Hepatocyte (in vitro differentiated cells): ENCODE data around the gene THSD4.

Experiments used
- CTCF ChIP-seq: fragments of 200-600 bp; sonication (generic); IDR thresholded peaks from 2 replicates; pipeline ENCODE4 v1.5.1; 2016; ENCODE audit warnings: antibody characterized with exemption, mild to moderate bottlenecking; ENCODE audit not compliant: poor library complexity
- EZH2 ChIP-seq: fragments of 200-600 bp; sonication (generic); IDR thresholded peaks from 2 replicates; pipeline ENCODE4 v1.6.1; 2016; ENCODE audit warnings: antibody characterized with exemption, mild to moderate bottlenecking, borderline replicate concordance
- EZH2phosphoT487 ChIP-seq: fragments of 200-600 bp; sonication (generic); IDR thresholded peaks from one replicate; pipeline ENCODE4 v1.6.1; 2018; ENCODE audit warnings: antibody characterized with exemption, mild to moderate bottlenecking, low read depth, moderate library complexity; ENCODE audit not compliant: unreplicated experiment, severe bottlenecking

- TF ChIP-seq CTCF (no peak), EZH2phosphoT487 (no peak), EZH2 (no peak)
These were observed 428.1 kb downstream of the THSD4 start for GRCh38 chr15:71543413-71543812.
